Heart right ventricle (tissue), 16 donors: ENCODE measurements around the gene RABGAP1. TPM values are rescaled to one million over a fixed set of nuclear protein-coding genes. Genes with fewer than 3 reads are reported as not detected.

Experiments
- ATAC-seq, 8 donors: fragments of 200-7000 bp; cut with Tn5 transposase; one replicate each; pipeline ENCODE4 v1.9.1; 2020; ENCODE audit warnings: mild to moderate bottlenecking in 8 of 8, moderate library complexity in 8 of 8, moderate number of reproducible peaks in 1 of 8
- DNase-seq, 2 donors: peaks; one replicate each; pipeline ENCODE4 v3.0.0-alpha.2; 2020
- H3K27ac ChIP-seq, 10 donors: fragments of 200-600 bp; sonication (generic) in 2 of 10; one replicate each; pipeline versions ENCODE4 v1.5.0 to v1.8.0; 2020 to 2022; ENCODE audit warnings: mild to moderate bottlenecking in 3 of 10
- H3K27me3 ChIP-seq, 7 donors: fragments of 200-600 bp; one replicate each; pipeline ENCODE4 v1.8.0; 2021 to 2022; ENCODE audit warnings: mild to moderate bottlenecking in 2 of 7
- H3K36me3 ChIP-seq, 9 donors: fragments of 200-600 bp; sonication (generic) in 1 of 9; one replicate each; pipeline versions ENCODE4 v1.5.0 to v1.8.0; 2020 to 2022; ENCODE audit warnings: mild to moderate bottlenecking in 2 of 9
- H3K4me1 ChIP-seq, 9 donors: fragments of 200-600 bp; sonication (generic) in 1 of 9; one replicate each; pipeline versions ENCODE4 v1.5.0 to v1.8.0; 2020 to 2022; ENCODE audit warnings: mild to moderate bottlenecking in 4 of 9
- H3K4me3 ChIP-seq, 10 donors: fragments of 200-600 bp; sonication (generic) in 2 of 10; one replicate each; pipeline versions ENCODE4 v1.5.0 to v1.8.0; 2020 to 2022; ENCODE audit warnings: mild to moderate bottlenecking in 7 of 10, moderate library complexity in 2 of 10
- H3K9me3 ChIP-seq, 11 donors: fragments of 200-600 bp in 10 of 11; sonication (generic) in 2 of 11; one replicate each; pipeline versions ENCODE4 v1.5.0 to v1.8.0; 2013 to 2022; ENCODE audit warnings: mild to moderate bottlenecking in 2 of 11, control low read depth in 1 of 11, moderate library complexity in 1 of 11
- WGBS, 2 donors: extraction: QIAGEN DNeasy Blood & Tissue Kit; methylation state at CpG; one replicate each; pipeline ENCODE4 v1.1.7; 2013; ENCODE audit warnings: inconsistent platforms in 1 of 2; 5-methylcytosine and 5-hydroxymethylcytosine counted together
- intact Hi-C, 10 donors: fragments of 100-400 bp; cut with DNase I; formaldehyde crosslinking; loops; one replicate each; pipeline versions ENCODE4 v1.11.1 to v1.14.2; 2022
- polyA plus RNA-seq, 2 donors: library from polyadenylated mRNA; stranded (reverse); fragments of 200-250 nt; gene quantifications; one replicate each; pipeline ENCODE4 v1.2.3, GENCODE V29; 2013
- total RNA-seq, 10 donors: library from RNA; stranded (reverse); fragmentation: NEBNext Ultra II Directional in 3 of 10; extraction: Animal tissue kit (Norgen Biotek cat#: 25700) in 3 of 10; gene quantifications; one replicate each; pipeline versions ENCODE4 v1.2.1 to v1.2.4, GENCODE V29; 2021 to 2023
- TF ChIP-seq, protein P1 (sequence below), 9 donors: fragments of 200-600 bp; sonication (generic) in 2 of 9; IDR thresholded peaks; one replicate each; pipeline versions ENCODE4 v1.5.0 to v1.8.0; 2021 to 2022; ENCODE audit warnings: antibody characterized with exemption in 9 of 9, mild to moderate bottlenecking in 5 of 9, moderate library complexity in 1 of 9
- donor health status: Arrhythmogenic right ventricular cardiomyopathy.
- donor health status: ischemic (EF 13 %, LVEDD 7.1; RV severe dilation, severe dysfunction).
- donor health status: healthy with polysubstance abuse.
- donor health status: DM: no; HTN: yes; CAD: no.
- donor health status: DM: no; HTN: no; CAD: no.
- donor health status: ischemic (EF 25% LVEDD 6.9; RV normal size, moderate dysfunction).
- donor health status: ischemic (EF 25% LVEDD 5.7; RV mildly dilated, moderate dysfunction).
- donor health status: healthy.
- donor health status: DM: yes; HTN: yes; CAD: no.
- donor health status: Ischemic cardiomyopathy.
- donor health status: ischemic (EF 35%, LVEDD 5.7; RV mildly dilated, moderate dysfunction).
- donor health status: nonischemic (EF 11% LVEDD 7.7; RV severe dilation, severe dysfunction).
- donor health status: DM: yes; HTN: yes; CAD: no.
- donor health status: PGD.
- donor health status: ischemic (EF 29% LVEDD 5.4; RV normal size, mild dysfunction).
- donor health status: nonischemic (EF 23%, LVEDD 6.1; RV moderate dilation, normal function).

RABGAP1 gene
- total and polyA plus RNA-seq, 12 donors: 9.3 to 62.3 (median 45.8) TPM

DNA sequence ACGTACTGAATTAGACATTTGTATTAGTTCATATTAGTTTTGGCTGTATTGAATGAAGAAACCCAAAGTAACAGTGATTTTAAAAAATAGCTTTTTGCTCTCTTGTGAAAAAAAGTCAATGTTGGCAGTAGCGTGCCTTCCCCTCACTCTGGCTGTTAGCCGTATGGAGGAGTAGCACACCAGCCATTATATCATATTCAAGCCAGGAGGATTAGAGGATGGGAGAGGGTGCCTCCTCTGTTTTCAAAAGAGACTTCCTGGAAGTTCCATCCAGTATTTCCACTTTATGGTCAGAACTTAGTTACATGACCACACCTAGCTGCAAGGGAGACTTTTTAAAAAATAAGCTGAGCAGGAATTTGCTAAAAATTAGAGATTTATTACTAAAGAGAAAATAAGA, 133.8 kb downstream of the RABGAP1 start:
- Histone ChIP-seq H3K4me3 (no peak overlapping the region), H3K4me1 (peaks cover 0 to 35% (median 17%) of the 10 kb centered on the region in 9 donors), H3K9me3 (no peaks in the 10 kb centered on the region), H3K36me3 (peaks cover 0 to 100% (median 21%) of the 10 kb centered on the region in 9 donors), H3K27me3 (no peaks in the 10 kb centered on the region), H3K27ac (peak overlapping the region in 4 of 10 donors; percentile 16 to 65 (median 40))
- TF ChIP-seq, protein P1, sequence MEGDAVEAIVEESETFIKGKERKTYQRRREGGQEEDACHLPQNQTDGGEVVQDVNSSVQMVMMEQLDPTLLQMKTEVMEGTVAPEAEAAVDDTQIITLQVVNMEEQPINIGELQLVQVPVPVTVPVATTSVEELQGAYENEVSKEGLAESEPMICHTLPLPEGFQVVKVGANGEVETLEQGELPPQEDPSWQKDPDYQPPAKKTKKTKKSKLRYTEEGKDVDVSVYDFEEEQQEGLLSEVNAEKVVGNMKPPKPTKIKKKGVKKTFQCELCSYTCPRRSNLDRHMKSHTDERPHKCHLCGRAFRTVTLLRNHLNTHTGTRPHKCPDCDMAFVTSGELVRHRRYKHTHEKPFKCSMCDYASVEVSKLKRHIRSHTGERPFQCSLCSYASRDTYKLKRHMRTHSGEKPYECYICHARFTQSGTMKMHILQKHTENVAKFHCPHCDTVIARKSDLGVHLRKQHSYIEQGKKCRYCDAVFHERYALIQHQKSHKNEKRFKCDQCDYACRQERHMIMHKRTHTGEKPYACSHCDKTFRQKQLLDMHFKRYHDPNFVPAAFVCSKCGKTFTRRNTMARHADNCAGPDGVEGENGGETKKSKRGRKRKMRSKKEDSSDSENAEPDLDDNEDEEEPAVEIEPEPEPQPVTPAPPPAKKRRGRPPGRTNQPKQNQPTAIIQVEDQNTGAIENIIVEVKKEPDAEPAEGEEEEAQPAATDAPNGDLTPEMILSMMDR (IDR thresholded peaks at IDR 0.05): no peak
- no peak for ATAC-seq
- WGBS, 2 donors: 78 to 91% methylated on average over 3 of the region's 3 CpGs
- intact Hi-C loops: loop anchor here in 1 of 10 donors (5.0 kb wide), 1 partner anchor 37 kb away; no protein-coding TSS in a partner anchor
- no peak for DNase-seq

DNA sequence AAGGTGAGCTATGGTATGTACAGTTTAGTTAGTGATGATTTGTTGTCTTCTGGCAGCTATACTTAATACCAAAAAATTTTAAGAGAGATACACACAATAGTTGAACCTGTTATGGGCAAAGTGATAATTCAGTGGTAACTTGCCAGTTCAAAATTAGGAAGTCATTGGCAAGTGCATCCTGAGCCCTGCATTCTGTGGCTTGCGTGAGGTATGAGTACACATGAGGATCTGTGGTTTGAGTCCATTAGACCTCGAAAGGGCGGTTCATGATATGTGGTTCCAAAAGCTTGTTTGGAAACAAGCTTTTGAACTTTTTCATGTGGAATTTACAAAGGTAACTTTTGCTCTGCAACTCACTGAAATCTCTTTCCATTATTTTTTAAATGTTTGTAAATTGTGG, 139.6 kb downstream of the RABGAP1 start:
- DNase-seq (no peak), ATAC-seq (no peak)
- Histone ChIP-seq H3K9me3 (no peaks in the 10 kb centered on the region), H3K36me3 (peaks cover 0 to 100% (median 45%) of the 10 kb centered on the region in 9 donors), H3K27me3 (no peaks in the 10 kb centered on the region), H3K4me1 (peaks cover 0 to 5% (median 0%) of the 10 kb centered on the region in 9 donors), H3K4me3 (no peak overlapping the region), H3K27ac (no peak overlapping the region)
- intact Hi-C loops: loop anchor here in 8 of 10 donors (2.0 to 10.0 kb wide), 5 partner anchors 144 to 274 kb away; partner anchors contain the start of gene CRB2 (in 1 of the 8)
- TF ChIP-seq, protein P1 (IDR thresholded peaks at IDR 0.05): no peak
- WGBS, 2 donors: 95% methylated on average over 3 of the region's 3 CpGs

DNA sequence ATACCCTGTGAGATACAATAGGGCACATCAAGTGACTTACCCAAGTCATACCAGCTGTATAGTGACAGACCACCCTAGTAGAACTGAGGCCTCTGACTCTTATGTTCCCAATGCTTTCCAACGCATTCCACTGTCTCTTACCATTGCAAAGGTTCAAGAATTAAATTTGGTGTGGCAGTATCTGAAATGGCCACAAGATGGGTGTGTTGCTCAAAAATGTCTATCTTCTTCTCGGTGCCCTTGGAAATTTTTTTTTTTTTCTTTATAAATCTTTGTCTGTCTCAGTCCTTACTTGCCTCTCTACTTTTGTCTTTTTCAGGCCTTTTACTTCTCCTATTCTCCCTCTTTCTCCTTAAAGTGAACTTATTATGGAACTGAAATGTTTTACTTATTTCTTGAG, 141.0 kb downstream of the RABGAP1 start:
- TF ChIP-seq, protein P1 (IDR thresholded peaks at IDR 0.05): peak in 8 of 9 donors; percentile 11 to 63 (median 51)
- H3K36me3 ChIP-seq: peaks cover 0 to 98% (median 39%) of the 10 kb centered on the region in 9 donors
- no peak for DNase-seq
- H3K27ac ChIP-seq: no peak overlapping the region
- intact Hi-C loops: loop anchor here in 9 of 10 donors (2.0 to 10.0 kb wide), 6 partner anchors 143 to 273 kb away; partner anchors contain the start of gene CRB2 (in 1 of the 9)
- H3K27me3 ChIP-seq: no peaks in the 10 kb centered on the region
- 21 to 31% methylated on average over 2 of the region's 2 CpGs for WGBS, 2 donors
- peaks cover 0 to 3% (median 0%) of the 10 kb centered on the region in 9 donors for H3K4me1 ChIP-seq
- ATAC-seq: peak in 1 of 8 donors; percentile 41
- no peaks in the 10 kb centered on the region for H3K9me3 ChIP-seq
- H3K4me3 ChIP-seq: no peak overlapping the region

DNA sequence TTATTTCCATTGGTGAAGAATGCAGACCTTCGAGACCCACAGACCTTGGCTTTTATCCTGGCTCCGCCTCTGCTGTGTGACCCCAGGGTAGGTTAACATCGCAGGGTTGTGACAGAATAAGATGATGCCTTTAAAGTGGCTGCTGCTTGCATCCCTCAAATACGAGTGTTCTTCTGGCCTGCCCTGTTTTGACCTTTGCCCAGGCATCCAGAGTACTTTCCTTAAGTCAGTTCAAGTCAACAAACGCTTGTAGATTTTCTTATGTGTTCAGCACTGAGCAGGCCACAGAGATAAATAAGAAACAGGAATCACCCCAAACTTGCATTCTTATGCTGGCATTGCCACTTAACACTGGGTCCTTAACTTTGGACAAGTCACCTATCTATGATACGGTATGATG, 142.9 kb downstream of the RABGAP1 start:
- H3K27me3 ChIP-seq: no peaks in the 10 kb centered on the region
- peaks cover 0 to 98% (median 33%) of the 10 kb centered on the region in 9 donors for H3K36me3 ChIP-seq
- H3K27ac ChIP-seq: no peak overlapping the region
- intact Hi-C loops: loop anchor here in 9 of 10 donors (2.0 to 10.0 kb wide), 5 partner anchors 141 to 271 kb away; partner anchors contain the start of gene CRB2 (in 1 of the 9)
- peaks cover 0 to 8% (median 0%) of the 10 kb centered on the region in 9 donors for H3K4me1 ChIP-seq
- 78 to 84% methylated on average over 6 of the region's 6 CpGs for WGBS, 2 donors
- no peak overlapping the region for H3K4me3 ChIP-seq
- TF ChIP-seq, protein P1 (IDR thresholded peaks at IDR 0.05): no peak
- DNase-seq: no peak
- no peaks in the 10 kb centered on the region for H3K9me3 ChIP-seq
- ATAC-seq: no peak
